ENCODE data around the gene GFOD2.

DNA sequence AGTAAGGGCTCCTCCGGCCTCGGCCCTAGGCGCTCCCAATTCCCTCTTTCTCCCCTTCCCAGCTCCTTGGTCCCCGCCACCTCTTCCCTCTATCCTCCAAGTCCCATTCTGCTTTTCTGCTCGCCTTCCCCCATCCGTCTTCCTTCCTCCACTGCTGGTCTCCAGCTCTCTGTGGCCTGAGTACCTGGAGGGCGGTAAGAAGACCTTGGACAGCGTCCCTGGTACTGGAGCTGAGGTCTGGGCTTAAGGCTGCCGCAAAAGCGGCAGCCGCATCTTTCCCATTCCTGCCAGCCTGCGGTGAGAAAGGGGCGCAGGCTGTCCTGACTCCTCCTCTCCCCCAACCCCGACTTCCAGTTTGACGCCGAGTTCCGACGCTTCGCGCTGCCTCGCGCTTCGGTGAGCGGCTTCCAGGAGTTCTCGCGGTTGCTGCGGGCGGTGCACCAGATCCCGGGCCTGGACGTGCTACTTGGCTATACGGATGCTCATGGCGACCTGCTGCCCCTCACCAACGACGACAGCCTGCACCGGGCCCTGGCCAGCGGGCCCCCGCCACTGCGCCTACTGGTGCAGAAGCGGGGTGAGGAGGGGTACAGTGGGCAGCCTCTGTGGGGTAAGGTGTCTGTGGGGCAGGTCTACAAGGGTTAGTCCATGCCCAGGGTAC, 57.9 kb downstream of the GFOD2 start:
- TF ChIP-seq, protein P1, sequence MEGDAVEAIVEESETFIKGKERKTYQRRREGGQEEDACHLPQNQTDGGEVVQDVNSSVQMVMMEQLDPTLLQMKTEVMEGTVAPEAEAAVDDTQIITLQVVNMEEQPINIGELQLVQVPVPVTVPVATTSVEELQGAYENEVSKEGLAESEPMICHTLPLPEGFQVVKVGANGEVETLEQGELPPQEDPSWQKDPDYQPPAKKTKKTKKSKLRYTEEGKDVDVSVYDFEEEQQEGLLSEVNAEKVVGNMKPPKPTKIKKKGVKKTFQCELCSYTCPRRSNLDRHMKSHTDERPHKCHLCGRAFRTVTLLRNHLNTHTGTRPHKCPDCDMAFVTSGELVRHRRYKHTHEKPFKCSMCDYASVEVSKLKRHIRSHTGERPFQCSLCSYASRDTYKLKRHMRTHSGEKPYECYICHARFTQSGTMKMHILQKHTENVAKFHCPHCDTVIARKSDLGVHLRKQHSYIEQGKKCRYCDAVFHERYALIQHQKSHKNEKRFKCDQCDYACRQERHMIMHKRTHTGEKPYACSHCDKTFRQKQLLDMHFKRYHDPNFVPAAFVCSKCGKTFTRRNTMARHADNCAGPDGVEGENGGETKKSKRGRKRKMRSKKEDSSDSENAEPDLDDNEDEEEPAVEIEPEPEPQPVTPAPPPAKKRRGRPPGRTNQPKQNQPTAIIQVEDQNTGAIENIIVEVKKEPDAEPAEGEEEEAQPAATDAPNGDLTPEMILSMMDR (IDR thresholded peaks at IDR 0.05; ENCODE audit: insufficient read depth, low read depth, low read length), result no peak
- TF ChIP-seq EZH2 (IDR thresholded peaks at IDR 0.05; ENCODE audit: insufficient read depth, low read length), result no peak

Measured in astrocyte (in vitro differentiated cells and primary cell).